Measurements from ENCODE around the gene SLCO2A1. TPM values are rescaled to one million over a fixed set of nuclear protein-coding genes. Genes with fewer than 3 reads are reported as not detected.

Gene SLCO2A1
- 2.5 and 3.6 TPM in 2 replicates for total RNA-seq

DNA sequence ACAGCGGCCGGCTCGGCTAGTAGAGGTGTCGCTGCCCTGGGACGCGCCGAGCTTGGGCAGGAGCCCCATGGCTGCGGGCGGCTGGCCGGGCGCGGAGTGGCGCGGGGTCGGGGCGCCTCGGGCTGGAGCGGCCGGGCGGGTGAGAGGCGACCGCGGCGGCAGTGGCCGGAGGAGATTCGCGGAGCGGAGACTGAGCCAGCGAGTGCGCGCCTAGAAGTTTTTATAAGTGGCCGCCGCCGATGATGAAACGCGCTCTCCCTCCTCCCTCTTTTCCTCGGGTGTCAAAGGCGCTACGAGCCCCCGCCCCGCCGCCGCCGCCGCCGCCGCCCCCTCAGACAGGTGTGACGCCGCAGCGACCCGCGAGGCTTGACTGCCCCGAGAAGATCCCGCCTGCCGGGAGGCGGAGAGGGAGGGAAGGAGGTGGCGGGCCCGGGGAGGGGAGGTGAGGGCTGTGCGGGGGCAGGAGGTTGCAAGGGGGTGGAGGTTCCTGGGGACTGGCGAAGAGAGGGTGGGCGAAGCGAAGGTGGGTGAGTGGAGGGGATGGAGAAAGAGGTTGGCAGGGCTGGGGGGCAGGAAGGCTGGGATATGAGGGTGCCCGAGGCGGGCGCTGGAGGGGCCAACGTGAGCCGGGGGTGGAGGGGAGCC, at the start of gene SLCO2A1:
Gene SLCO2A1, minus strand, starts transcription at position 192 of the 645 bp plus-strand sequence. Its CDS starts 123 bp downstream, at position 69.
- no peak for DNase-seq (ENCODE audit: low read depth)
- Histone ChIP-seq H3K27me3 (ENCODE audit: control insufficient read depth, insufficient read depth, low read length) (peaks cover 12% of the 10 kb centered on the region), H3K36me3 (ENCODE audit: control insufficient read depth, insufficient read depth, low read length) (no peaks in the 10 kb centered on the region), H3K4me3 (ENCODE audit: low read depth, low read length) (peak within 1 kb of the TSS; percentile 50)
- TF ChIP-seq, protein P1, sequence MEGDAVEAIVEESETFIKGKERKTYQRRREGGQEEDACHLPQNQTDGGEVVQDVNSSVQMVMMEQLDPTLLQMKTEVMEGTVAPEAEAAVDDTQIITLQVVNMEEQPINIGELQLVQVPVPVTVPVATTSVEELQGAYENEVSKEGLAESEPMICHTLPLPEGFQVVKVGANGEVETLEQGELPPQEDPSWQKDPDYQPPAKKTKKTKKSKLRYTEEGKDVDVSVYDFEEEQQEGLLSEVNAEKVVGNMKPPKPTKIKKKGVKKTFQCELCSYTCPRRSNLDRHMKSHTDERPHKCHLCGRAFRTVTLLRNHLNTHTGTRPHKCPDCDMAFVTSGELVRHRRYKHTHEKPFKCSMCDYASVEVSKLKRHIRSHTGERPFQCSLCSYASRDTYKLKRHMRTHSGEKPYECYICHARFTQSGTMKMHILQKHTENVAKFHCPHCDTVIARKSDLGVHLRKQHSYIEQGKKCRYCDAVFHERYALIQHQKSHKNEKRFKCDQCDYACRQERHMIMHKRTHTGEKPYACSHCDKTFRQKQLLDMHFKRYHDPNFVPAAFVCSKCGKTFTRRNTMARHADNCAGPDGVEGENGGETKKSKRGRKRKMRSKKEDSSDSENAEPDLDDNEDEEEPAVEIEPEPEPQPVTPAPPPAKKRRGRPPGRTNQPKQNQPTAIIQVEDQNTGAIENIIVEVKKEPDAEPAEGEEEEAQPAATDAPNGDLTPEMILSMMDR (IDR thresholded peaks at IDR 0.05; ENCODE audit: insufficient read depth, low read length, poor library complexity, severe bottlenecking): no peak

DNA sequence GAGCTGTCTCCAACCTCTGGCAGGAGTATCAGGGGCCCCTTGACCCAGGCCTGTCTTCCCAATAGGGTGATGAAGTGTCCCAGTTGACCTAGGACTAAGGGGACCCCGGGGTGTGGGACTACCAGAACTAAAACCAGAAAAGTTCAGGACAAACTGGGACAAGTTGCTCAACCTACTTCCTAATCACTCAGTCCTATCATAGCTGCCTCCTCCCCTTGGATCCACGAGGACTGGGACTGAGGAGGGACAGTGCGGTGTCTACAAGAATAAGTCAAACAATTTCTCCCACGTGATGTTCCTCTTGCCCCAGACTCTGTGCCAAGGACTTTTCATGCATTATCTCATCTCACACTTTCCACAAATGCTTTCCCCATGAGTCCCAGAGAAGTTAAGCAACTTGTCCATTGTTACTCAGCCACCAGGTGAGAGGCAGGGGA, 49.4 kb upstream of the SLCO2A1 start:
- Histone ChIP-seq H3K36me3 (ENCODE audit: control insufficient read depth, insufficient read depth, low read length) (no peaks in the 10 kb centered on the region), H3K4me3 (ENCODE audit: low read depth, low read length) (no peak overlapping the region), H3K27me3 (ENCODE audit: control insufficient read depth, insufficient read depth, low read length) (no peaks in the 10 kb centered on the region)
- DNase-seq (ENCODE audit: low read depth): no peak
- TF ChIP-seq, protein P1 (IDR thresholded peaks at IDR 0.05; ENCODE audit: insufficient read depth, low read length, poor library complexity, severe bottlenecking): no peak

DNA sequence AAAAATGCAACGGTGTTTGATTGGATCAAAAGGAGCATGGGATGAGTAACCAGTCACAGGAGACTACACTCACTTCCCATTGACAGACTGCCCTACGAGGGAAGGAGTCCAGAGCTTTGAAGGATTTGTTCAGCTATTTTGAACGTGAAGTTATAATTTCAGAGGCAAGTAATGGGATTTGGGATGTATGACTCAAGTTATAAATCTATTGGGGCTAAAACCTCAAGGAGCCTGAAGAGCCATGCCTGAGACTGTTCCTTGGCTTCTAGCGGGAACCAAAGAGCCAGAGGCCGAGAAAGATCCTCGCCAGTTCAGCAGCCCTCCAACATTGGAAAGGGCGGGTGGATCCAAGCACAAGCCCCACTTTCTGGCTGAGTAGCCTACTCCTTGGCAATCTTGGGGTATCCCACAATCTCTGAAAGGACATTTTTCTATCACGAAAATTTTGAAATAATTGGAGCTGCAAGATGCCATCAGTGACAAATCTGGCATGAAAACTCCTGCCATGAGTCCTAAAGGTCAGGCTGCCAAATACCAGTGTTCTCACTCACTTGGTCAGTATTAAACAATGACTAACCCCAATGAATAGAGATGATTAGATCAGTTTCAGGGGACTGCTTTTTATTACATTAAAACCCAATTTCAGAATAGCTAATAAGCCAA, 48.6 kb upstream of the SLCO2A1 start:
- Histone ChIP-seq H3K36me3 (ENCODE audit: control insufficient read depth, insufficient read depth, low read length) (no peaks in the 10 kb centered on the region), H3K4me3 (ENCODE audit: low read depth, low read length) (no peak overlapping the region), H3K27me3 (ENCODE audit: control insufficient read depth, insufficient read depth, low read length) (no peaks in the 10 kb centered on the region)
- no peak for DNase-seq (ENCODE audit: low read depth)
- TF ChIP-seq, protein P1 (IDR thresholded peaks at IDR 0.05; ENCODE audit: insufficient read depth, low read length, poor library complexity, severe bottlenecking): no peak

DNA sequence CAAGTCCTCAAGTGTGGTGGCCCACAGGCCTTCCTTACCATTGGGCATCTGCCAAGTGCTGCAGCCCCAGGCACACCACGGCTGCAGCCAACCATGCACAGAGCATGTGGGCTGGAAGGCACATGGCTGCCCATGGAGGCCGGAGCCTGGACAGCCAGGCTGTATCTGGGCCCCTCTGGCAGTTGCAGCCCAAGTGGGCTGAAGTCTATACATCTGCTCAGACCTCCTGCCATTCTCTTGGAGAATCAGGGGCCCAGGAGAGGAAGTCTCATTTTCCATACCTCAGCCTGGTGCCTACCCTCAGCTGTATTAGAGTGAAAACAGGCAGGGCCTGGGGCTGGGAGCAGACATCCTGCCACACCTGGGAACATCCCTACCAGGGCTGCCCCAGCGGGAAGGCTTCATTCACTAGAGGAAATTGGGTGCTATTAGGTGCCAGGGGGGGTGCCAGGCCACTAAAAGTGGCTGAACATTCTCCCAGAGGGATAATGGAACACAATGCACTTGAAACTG, 48.0 kb upstream of the SLCO2A1 start:
- no peak for DNase-seq (ENCODE audit: low read depth)
- TF ChIP-seq, protein P1 (IDR thresholded peaks at IDR 0.05; ENCODE audit: insufficient read depth, low read length, poor library complexity, severe bottlenecking): no peak

DNA sequence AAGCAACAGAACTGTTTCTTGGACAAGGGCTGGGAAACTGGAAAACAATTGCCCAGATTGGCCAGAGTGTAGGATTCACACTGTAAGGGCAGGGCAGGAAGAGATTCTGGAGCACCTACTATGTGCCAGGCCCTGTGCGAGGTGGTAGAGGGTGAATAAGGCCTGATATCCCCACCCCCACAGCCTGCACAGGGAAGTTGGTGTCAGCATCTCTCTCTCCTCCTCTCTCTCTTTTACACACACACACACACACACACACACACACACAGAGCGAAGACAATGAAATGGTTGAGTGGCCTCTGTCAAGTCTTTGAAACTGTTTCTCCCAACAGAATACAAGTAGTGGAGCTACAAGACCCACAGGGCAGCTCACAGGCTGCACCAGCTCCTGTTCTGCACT, 47.1 kb upstream of the SLCO2A1 start:
- Histone ChIP-seq H3K4me3 (ENCODE audit: low read depth, low read length) (no peak overlapping the region), H3K36me3 (ENCODE audit: control insufficient read depth, insufficient read depth, low read length) (no peaks in the 10 kb centered on the region), H3K27me3 (ENCODE audit: control insufficient read depth, insufficient read depth, low read length) (no peaks in the 10 kb centered on the region)
- no peak for DNase-seq (ENCODE audit: low read depth)
- TF ChIP-seq, protein P1 (IDR thresholded peaks at IDR 0.05; ENCODE audit: insufficient read depth, low read length, poor library complexity, severe bottlenecking): no peak

More for the DNA sequence above, 48.0 kb upstream of the SLCO2A1 start:
- Histone ChIP-seq H3K36me3 (ENCODE audit: control insufficient read depth, insufficient read depth, low read length) (no peaks in the 10 kb centered on the region), H3K27me3 (ENCODE audit: control insufficient read depth, insufficient read depth, low read length) (no peaks in the 10 kb centered on the region), H3K4me3 (ENCODE audit: low read depth, low read length) (no peak overlapping the region)

Data from kidney epithelial cell (primary cell).